Gastroesophageal sphincter (tissue), 3 donors: ENCODE measurements around the gene IFT88.

Source experiments
- POLR2A ChIP-seq, 2 donors: fragments of 450-650 bp; IDR thresholded peaks; one replicate each; pipeline ENCODE4 v1.6.1; 2017; ENCODE audit warnings: antibody characterized with exemption in 2 of 2, mild to moderate bottlenecking in 2 of 2, moderate library complexity in 1 of 2
- TF ChIP-seq, protein P1 (sequence below), 4 experiments: fragments of 200-600 bp in 2 of 4; fragments of 450-650 bp in 2 of 4; sonication (generic) in 1 of 4; IDR thresholded peaks; one replicate each; pipeline ENCODE4 v1.5.1; 2017 to 2019; ENCODE audit warnings: antibody characterized with exemption in 4 of 4, mild to moderate bottlenecking in 2 of 4, moderate library complexity in 2 of 4

GRCh38 chr13:20528452-20528851 lies 38.5 kb upstream of the IFT88 start:
- no peak for TF ChIP-seq POLR2A (IDR thresholded peaks at IDR 0.05)
- TF ChIP-seq, protein P1, sequence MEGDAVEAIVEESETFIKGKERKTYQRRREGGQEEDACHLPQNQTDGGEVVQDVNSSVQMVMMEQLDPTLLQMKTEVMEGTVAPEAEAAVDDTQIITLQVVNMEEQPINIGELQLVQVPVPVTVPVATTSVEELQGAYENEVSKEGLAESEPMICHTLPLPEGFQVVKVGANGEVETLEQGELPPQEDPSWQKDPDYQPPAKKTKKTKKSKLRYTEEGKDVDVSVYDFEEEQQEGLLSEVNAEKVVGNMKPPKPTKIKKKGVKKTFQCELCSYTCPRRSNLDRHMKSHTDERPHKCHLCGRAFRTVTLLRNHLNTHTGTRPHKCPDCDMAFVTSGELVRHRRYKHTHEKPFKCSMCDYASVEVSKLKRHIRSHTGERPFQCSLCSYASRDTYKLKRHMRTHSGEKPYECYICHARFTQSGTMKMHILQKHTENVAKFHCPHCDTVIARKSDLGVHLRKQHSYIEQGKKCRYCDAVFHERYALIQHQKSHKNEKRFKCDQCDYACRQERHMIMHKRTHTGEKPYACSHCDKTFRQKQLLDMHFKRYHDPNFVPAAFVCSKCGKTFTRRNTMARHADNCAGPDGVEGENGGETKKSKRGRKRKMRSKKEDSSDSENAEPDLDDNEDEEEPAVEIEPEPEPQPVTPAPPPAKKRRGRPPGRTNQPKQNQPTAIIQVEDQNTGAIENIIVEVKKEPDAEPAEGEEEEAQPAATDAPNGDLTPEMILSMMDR (IDR thresholded peaks at IDR 0.05): no peak
